SK-N-SH (cell line): Measurements from ENCODE around the gene CHL1.

ENCODE experiments used
- CHD2 ChIP-seq: fragments of 150-350 bp; IDR thresholded peaks from 2 replicates; pipeline ENCODE4 v1.6.1; 2018; ENCODE audit warnings: low read length; ENCODE audit not compliant: partially characterized antibody
- CTCF ChIP-seq: fragments of 200-600 bp; sonication (generic); IDR thresholded peaks from 2 replicates; pipeline ENCODE4 v1.6.1; 2017; ENCODE audit warnings: antibody characterized with exemption, mild to moderate bottlenecking, moderate library complexity
- EP300 ChIP-seq, 2 experiments: IDR thresholded peaks; 2 replicates each; pipeline versions ENCODE4 v1.4.0 to v1.6.1; 2012; ENCODE audit warnings: borderline replicate concordance in 1 of 2, low read depth in 1 of 2, low read length in 1 of 2
- FOXJ3 ChIP-seq: sonication (generic); formaldehyde crosslinking; IDR thresholded peaks from 2 replicates; pipeline ENCODE4 v1.5.1; 2020; ENCODE audit warnings: mild to moderate bottlenecking, missing genetic modification reagents
- GABPA ChIP-seq: IDR thresholded peaks from 2 replicates; pipeline ENCODE4 v1.4.0; 2012; ENCODE audit warnings: low read depth, mild to moderate bottlenecking
- MEF2A ChIP-seq: IDR thresholded peaks from 2 replicates; pipeline ENCODE4 v1.4.0; 2012; ENCODE audit warnings: low read depth, borderline replicate concordance
- NFIC ChIP-seq: IDR thresholded peaks from 2 replicates; pipeline ENCODE4 v1.4.0; 2012; ENCODE audit warnings: borderline replicate concordance
- PBX3 ChIP-seq: IDR thresholded peaks from 2 replicates; pipeline ENCODE4; 2012
- POLR2AphosphoS5 ChIP-seq: IDR thresholded peaks from 2 replicates; pipeline ENCODE4 v1.6.1; 2012; ENCODE audit warnings: low read depth, low read length
- RAD21 ChIP-seq: IDR thresholded peaks from 2 replicates; pipeline ENCODE4 v1.6.1; 2012; ENCODE audit warnings: mild to moderate bottlenecking, low read length
- RCOR1 ChIP-seq: fragments of 150-350 bp; IDR thresholded peaks from 2 replicates; pipeline ENCODE4 v1.6.1; 2017; ENCODE audit warnings: antibody characterized with exemption, low read length
- RXRA ChIP-seq: IDR thresholded peaks from 2 replicates; pipeline ENCODE4 v1.4.0; 2012; ENCODE audit warnings: low read depth, mild to moderate bottlenecking, borderline replicate concordance
- SMC3 ChIP-seq: IDR thresholded peaks from 2 replicates; pipeline ENCODE4 v1.6.1; 2012; ENCODE audit warnings: low read depth, low read length, improper control_type of control experiment
- TCF12 ChIP-seq: IDR thresholded peaks from 2 replicates; pipeline ENCODE4 v1.4.0; 2012

- no peak for TF ChIP-seq RXRA
- TF ChIP-seq SMC3, result no peak
- TF ChIP-seq CTCF, result no peak
- no peak for TF ChIP-seq FOXJ3 (CRISPR knock-in tag)
- no peak for TF ChIP-seq GABPA
- no peak for TF ChIP-seq PBX3
- no peak for TF ChIP-seq EP300 (IDR thresholded peaks at IDR 0.05; ENCODE audit: borderline replicate concordance in 1 of 2, low read depth in 1 of 2, low read length in 1 of 2)
- no peak for TF ChIP-seq CHD2
- TF ChIP-seq MEF2A, result no peak
- TF ChIP-seq RAD21, result no peak
- TF ChIP-seq POLR2AphosphoS5, result no peak
- no peak for TF ChIP-seq NFIC
- no peak for TF ChIP-seq RCOR1
- no peak for TF ChIP-seq TCF12
Measured at GRCh38 chr3:458124-458523, 261.6 kb downstream of the CHL1 start.
